HG03175 (cell line): ENCODE data around the gene HSD17B10.
"Not testable (repeated sequence)": the region's sequence is repeated elsewhere in the genome, so short reads cannot be mapped to it uniquely, and the experiment has no call there.

ENCODE experiments used
- ATAC-seq: cut with Tn5 transposase; IDR thresholded peaks from one replicate; pipeline ENCODE4 v1.9.1; 2021; ENCODE audit warnings: mild to moderate bottlenecking, moderate library complexity; ENCODE audit not compliant: unreplicated experiment

HSD17B10 gene

DNA sequence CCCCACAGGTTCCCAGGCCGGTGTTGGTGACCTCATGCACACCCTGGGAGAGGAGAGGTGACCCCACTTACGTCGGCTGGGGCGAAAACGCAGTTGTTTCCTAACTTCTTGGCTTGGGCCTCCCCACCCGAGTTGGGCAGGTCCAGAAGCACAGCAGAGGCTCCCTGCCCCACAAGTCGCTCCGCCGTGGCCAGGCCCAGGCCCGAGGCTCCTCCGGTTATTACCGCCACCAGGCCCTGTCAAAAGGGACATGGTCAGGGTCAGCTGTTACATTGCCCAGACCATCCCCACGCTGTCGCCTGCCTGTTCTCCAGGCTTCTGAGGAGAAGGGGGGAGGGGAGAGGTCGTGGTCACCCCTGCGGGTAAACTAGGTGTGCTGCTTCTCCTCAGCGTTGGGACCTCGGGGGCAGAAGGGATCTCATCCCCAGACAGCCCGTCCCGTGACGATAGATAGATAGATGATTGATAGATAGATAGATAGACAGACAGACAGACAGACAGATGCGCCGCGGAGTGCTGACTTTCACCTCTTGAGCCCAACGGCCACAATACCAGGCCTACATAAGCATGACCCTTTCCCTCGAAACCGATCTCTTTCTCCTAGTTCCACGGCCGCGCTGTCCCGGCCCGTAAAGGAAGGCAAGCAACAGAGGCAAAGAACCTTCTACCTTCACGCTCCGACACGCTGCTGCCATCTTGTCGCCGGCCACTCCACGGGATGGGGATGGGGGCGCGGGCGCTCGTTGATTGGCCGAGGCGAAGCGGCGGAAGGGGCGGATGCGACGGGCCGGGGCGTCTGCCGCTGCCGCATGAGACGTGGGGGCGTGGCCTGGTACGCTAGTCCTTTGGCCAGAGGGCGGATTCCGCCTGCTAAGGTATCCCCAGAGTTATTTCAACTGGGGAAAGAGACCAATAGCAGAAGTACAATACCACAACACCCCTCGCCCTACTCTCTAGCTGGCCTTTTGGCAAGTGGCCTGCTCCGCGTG is at the start of gene HSD17B10:
HSD17B10 (minus strand) TSS at position 720 of the 989 bp plus-strand sequence; CDS start at position 695, 25 bp downstream.
- ATAC-seq, result peak; percentile 95

DNA sequence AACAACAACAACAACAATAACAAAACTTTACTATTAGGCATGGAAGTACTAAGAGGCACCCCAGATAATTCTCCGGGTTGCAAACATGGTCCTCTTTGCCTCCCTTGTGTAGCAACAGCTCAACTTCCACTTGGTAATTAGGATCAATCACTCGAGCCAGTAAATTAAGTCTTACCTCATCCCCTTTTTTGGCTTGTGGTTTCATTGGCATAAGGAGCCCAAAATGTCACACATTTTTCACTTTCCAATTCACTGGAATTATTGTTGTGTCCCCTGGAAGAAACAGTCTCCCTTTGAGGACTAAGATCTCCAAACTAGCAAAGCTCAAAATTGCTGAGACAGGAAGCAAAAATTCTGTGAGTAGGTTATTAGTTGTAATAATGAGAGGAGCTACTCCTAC is 49.2 kb upstream of the HSD17B10 start:
- no peak for ATAC-seq

DNA sequence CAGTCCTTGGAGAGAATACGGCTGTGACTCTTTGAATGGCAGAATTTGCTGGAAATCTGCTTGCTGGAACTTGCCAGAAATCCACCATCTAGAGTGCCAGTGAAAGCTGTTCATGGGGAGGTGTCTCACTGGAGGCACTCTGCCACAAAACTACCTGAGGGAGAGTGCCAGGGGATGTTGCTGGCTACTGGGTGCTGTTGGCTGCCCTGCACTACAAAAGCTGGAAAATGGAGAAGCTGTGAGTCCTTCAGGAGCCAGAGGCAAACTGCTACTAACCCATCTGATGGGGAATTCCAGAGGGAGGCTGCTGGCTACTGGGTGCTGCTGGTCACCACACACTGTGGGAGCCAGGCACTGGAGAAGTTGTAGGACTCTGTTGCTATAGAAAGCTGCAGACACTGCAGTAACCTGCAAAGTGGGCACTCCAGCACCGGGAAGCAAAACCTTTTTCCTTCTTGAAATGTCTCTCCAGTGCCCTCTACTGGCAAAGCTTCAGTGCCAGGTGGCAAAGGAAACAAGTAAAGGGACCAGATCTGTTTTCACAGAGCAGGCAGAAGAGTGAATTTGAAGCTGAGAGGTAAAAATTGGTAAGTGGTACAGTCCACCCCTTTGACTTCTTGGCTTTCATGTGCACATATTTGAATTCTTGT is 47.8 kb upstream of the HSD17B10 start:
- no peak for ATAC-seq

DNA sequence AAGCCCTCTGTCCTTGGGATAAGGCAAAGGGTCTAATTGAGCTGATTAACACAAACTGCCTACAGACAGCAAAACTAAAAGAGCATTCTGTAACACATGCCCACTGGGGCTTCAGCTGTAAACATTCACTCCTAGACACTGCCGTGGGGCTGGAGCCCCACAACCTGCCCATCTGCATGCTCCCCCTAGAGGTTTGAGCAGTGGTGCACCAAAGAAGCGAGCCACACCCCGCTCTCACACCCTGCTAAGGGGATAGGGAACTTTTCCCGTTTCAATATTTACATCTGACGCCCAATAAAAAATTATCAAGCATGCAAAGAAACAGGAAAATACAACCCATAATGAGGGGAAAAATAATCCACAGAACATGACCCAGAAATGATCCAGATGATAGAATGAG is 46.9 kb upstream of the HSD17B10 start:
- ATAC-seq, result no peak

DNA sequence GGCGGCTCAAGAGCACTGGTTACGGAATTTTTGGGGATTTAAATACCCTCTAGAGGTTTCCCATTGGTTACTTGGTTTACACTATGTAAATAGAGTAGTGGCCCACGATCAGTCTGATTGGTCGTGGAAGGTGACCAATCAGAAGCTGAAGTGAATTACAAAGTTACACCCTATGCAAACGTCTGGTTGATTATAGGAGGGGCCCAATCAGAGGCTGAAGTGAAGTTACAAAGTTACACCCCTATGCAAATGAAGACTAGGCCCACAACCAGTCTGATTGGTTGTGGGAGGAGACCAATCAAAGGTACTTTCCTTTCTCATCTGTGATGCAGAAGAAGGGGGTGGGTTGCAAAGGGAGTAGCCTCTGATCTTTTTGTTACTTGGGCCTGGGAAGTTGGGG is 45.1 kb upstream of the HSD17B10 start:
- no peak for ATAC-seq

DNA sequence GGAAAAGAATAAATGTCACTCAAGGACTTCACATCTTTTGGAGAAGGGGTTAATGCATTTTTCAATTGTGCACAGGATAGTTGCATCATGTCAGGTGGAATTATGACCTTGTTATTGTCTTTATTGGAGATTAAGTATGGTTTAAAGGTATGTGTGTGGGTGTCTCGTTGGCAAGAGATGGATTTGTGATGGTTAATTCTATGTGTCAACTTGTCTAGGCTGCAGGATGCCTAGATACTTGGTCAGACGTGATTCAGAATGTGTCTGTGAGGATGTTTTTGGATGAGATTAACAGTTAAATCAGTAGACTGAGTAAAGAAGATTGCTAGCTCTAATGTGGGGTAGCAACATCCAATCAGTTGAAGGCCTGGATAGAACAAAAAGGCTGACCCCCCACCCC is 42.2 kb upstream of the HSD17B10 start:
- ATAC-seq, result no peak

DNA sequence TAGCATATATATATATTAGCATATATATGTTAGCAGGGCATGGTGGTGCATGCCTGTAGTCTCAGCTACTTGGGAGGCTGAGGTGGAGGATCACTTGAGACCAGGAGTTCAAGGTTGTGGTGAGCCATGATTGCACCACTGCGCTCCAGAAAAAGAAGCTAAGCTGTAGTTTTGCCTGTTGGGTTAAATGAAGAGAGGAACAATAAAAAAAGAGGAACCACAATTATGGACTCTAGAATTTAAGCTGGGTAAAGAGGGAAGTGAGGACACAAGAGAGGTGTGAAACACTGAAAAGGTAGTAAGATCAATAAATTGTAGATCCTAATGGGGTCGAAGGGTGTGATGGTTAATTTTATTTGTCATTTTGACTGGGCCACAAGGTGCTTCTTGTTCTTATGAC is 40.5 kb upstream of the HSD17B10 start:
- ATAC-seq, result no peak

DNA sequence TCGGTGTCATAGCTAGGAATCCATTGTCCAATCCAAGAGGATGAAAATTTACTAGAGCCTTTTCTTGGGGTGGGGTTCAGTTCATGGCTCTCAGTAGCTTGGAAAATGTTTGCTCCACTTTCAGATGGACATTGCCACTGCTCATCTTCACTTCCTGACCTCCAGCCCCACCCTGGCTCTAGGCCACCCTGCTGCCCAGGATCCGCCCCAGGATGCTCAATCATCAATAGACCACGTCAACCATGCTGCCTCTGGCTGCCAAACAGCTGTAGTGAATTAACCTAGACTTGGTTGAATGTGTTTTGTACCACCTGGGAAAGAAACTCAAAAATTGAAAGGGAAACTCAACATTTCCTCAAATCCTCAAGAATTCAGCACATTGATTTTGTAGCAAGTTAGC is 37.2 kb upstream of the HSD17B10 start:
- no peak for ATAC-seq

DNA sequence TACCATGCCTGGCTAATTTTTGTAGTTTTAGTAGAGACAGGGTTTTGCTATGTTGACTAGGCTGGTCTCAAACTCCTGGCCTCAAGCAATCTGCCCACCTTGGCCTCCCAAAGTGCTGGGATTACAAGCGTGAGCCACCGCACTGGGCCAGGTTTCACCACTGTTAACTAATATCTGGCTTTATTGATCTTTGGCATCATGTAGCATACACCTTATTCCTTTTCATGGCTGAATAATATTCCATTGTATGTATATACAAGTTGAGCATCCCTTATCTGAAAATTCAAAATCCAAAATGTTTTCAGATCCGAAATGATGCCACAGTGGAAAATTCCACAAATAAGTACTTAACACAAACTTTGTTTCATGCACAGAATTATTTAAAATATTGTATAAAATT is 34.5 kb upstream of the HSD17B10 start:
- not testable (repeated sequence) for ATAC-seq

DNA sequence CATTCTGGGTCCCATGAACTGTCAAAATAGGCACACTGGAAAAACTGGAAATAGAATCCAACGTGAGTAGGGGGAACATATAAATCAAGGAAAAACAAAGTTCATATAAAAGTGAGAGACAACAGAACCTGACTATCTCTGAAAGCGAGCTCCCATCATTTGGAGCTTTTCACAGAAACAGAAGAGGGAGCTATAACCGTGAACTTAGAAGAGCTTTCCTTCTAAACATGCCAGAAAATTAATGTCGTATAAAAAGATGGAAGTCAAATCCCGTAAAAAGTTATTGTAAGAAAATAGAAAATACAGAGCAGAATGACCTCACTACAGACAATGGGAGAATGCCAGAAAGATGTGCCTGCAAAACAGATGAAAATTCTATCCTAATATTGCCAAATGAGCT is 23.9 kb upstream of the HSD17B10 start:
- ATAC-seq, result no peak

DNA sequence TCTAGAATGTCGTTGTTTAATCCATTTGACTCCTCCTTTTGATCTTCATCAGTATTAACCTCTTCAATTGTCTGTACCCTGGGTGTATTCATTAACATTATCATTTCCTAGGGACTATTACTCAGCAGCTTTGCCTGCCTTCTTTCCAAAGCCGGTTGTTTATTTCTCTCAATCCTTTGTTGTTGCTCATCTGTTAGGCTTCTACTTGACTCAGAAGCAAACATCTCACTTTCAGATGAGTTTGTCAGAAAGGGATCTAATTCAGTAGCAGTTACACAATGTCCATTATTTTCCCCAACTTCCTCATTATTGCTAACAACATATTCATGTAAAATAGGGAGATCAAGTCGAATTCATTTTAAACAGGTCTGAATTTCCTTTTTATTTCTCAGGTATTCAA is 22.1 kb upstream of the HSD17B10 start:
- no peak for ATAC-seq

DNA sequence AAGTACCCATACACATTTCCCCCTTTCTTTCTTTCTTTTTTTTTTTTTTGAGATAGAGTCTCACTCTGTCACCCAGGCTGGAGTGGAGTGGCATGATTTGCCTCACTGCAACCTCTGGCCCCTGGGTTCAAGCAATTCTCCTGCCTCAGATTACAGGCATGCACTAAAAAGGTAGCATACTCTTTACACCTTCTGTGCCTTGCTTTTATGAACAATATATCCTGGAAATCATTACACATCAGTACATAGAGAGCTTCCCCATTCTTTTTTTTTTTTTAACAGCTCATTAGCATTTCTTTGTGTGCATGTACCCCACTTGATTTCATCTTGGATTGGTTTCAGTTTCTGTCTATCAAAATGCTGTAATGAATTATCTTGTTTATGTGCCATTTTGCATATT is 18.6 kb upstream of the HSD17B10 start:
- no peak for ATAC-seq

DNA sequence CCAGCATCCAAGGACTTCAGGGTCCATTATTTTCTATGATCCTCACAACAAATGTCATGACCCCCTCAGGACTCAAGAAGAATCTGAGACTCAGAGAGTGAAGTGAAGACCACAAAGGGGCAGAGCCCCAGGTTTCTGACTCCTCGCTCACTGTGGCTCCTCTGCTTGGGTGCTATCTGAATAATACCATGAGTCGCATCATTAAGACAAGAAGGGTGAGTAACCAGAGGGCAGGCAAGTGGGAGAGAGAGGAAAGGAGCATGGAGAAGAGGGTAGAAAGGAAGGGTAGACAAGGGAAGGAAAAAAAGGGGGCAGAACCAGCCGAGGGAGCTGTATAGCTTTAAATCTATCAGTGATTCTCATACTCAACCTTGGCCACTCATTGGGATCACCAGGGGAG is 15.5 kb upstream of the HSD17B10 start:
- no peak for ATAC-seq

DNA sequence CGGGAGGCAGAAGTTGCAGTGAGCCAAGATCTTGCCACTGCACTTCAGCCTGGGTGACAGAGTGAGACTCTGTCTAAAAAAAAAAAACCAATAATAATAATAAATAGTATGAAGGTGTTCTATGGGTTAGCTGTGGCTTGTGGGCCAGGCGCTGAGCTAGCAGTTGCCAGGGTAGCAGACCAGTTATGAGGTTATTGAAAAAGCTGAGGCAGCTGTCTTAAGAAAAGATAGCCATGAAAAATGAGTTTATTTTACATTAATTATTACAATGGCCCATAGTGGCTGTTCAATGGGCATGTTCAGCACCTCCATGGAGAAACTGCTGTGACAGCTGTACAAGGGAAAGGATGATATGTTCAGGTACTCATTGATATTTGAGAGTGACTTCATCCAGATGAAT is 13.3 kb upstream of the HSD17B10 start:
- no peak for ATAC-seq

DNA sequence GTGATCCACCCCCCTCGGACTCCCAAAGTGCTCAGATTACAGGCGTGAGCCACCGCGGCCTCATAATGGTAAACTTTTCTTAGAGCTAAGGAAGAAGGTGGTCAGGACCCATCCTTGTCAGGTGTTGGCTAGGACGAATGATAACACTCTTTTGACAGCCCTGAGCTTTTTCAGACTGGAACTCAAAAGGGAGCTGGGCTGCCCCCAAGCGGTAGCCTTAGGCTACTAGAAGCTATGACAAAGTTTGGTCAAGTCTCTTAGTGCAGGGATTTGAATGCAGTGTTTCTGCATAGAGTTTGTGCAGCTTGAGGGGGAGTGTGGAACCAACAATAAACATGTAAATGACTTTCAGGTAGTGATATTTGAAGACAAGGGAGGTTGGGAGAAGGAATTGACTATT is 11.8 kb upstream of the HSD17B10 start:
- no peak for ATAC-seq

DNA sequence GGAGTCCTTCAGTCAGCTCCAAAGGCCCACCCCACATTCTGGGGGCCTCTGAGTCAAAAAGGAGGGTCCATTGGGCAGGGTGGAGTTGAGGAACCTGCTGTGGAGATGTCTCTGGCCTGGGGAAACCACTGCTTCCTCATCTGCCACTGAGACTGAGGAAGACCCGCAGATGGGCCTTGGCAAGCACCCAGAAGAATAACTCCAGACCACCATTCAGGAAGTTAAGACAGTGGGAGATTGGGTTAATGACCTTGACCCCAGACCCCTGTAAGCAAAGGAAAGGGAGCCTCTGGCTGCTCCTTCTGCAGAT is 8.1 kb upstream of the HSD17B10 start:
- no peak for ATAC-seq

DNA sequence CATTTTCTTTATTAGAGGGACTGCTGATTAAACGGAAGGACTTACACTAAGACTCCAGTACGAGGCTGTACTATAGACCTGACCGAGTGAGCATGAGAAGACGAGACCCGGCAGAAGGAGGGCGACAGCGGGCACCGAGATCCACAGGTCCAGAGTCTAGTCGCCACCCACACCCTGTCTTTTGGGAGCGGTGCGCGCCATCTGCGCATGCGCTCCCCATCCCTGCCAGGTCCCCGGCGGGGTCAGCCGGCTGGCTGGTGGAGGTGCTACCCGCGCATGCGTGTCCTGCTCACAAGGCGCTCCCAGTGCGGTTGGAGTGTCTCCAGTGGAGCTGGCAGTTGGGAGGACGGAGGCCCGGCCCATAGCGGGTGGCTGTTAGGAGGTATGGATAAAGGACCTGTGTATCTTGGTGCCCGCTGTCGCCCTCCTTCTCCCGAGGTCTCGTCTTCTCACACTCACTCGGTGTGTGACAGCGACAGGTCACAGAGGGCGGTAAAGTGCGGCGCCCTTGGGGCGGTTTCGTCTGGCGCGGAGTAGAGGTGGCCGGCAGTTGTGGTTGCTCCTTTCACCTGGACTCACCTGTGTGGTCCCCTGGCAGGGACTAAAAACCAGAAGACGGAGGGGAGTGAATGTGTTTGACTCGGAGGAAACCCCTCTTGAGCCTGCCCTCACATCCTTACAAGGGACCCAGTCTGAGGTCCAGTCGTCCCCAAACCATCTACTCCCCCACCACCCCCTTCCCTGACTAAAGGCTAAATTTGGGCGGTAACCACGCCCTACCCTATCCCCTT is 7.6 kb upstream of the HSD17B10 start:
- ATAC-seq, result peak; percentile 76

DNA sequence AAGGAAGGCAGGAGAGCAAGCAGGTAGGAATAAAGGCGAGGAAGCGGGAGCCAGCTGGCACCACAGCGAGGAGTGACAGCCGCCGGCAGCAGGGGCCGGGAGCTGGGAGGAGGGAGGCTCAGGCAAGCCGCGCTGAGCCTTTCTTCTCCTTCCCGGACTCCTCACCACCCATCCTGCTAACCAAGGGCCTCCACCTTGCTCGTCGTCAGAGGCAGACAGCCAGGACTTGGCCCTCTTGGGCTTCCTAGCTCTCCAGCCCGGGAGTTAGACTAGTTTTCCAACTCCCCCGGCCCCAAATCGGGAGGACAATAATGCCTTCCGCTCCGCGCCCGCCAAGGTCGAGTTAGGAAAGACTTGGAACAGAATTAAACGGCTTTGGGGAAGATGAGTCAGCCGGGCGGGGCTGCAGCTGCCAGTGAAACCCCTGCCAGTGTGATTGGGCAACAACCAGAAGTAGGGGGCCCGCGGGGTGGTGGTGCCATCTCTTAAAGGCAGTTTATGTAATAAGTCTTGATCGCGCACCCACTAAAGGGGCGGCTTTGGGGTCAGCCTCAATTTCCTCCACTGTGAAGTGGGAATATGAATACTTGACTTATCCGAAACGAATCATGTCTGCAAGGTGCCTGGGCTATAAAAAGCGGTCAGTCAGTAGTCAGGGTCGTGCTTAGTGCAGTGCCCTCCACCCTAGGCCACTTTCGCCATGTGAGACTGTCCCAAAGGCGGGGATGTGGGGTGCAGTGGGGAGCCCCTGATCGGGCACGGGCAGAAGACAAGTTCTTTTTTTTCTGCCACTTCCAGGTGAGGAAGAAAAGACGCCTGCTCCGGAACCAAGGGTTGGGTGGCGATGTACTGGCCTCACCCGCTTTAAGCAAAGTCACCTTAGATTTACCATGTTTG is 6.7 kb upstream of the HSD17B10 start:
- no peak for ATAC-seq

DNA sequence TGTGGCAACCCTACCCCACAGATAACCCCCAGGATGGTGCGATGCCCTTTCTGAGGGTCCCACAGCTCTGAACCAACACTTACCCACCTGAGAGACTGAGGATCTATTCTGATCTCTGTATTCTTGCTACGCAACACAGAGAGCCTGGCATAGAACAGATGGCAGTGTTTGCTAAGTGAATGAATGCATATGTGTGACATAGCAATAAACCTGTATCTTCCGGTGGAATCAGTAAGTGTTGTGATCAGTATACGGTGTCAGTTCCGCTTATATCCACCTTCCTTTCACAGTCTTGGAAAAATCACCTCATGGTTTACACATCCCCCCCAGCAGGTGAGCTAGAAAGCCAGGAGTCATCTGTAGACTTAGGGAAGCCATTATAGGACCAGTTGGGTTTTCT is 5.9 kb upstream of the HSD17B10 start:
- ATAC-seq, result no peak

DNA sequence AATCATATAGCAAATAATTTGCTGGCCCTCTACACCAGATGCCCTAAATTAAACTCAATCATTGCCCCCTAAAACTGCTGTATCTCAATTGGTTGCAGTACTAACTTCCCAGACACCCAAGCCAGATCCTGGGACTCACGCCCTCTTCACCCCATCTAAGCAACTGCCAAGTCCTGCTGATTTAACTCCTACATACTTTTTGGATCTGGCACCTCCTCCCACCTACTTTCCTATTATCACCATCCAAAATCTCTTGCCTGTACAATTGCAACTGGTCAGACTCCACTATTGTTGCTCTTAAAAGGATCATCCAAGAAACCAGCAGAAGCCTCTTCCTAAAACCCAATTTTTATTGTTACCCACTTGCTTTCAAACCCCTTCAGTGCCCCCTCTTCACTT is 4.7 kb upstream of the HSD17B10 start:
- no peak for ATAC-seq
